Measurements from ENCODE around the gene GPR152.

DNA sequence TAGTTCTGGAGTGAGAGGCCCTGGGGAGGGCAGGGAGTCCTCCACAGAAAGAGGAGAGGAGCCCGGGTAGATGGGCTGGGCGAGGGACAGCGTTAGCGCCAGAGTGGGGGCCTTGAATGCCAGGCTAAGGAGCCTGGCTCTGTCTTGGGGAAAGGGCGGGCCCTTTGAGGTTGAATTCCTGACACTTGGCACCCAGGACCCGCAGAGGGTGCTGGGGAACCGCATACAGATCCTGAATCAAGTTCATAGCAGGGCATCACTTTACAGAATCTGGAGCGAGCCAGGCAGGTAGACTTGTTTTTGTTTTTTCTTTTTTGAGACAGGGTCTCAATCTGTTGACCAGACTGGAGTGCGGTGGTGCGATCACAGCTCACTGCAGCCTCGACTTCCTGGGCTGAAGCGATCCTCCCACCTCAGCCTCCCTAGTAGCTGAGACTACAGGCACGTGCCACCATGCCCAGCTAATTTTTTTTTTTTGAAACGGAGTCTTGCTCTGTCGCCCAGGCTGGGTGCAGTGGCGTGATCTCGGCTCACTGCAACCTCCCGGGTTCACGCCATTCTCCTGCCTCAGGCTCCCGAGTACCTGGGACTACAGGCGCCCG, 31.0 kb downstream of the GPR152 start:
- TF ChIP-seq ELF1 (IDR thresholded peaks at IDR 0.05; ENCODE audit: borderline replicate concordance, low read depth) = no peak
- TF ChIP-seq, protein P1, sequence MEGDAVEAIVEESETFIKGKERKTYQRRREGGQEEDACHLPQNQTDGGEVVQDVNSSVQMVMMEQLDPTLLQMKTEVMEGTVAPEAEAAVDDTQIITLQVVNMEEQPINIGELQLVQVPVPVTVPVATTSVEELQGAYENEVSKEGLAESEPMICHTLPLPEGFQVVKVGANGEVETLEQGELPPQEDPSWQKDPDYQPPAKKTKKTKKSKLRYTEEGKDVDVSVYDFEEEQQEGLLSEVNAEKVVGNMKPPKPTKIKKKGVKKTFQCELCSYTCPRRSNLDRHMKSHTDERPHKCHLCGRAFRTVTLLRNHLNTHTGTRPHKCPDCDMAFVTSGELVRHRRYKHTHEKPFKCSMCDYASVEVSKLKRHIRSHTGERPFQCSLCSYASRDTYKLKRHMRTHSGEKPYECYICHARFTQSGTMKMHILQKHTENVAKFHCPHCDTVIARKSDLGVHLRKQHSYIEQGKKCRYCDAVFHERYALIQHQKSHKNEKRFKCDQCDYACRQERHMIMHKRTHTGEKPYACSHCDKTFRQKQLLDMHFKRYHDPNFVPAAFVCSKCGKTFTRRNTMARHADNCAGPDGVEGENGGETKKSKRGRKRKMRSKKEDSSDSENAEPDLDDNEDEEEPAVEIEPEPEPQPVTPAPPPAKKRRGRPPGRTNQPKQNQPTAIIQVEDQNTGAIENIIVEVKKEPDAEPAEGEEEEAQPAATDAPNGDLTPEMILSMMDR (IDR thresholded peaks at IDR 0.05 in 2 of 3, conservative IDR thresholded peaks at IDR 0.05 in 1 of 3; ENCODE audit: borderline replicate concordance in 1 of 3, insufficient read depth in 1 of 3, low read depth in 2 of 3, low read length in 2 of 3) = no peak
- TF ChIP-seq ZNF274 (IDR thresholded peaks at IDR 0.05; ENCODE audit: low read depth, low read length) = no peak
- peak; percentile 61 for TF ChIP-seq TCF7L2 (IDR thresholded peaks at IDR 0.05; ENCODE audit: borderline replicate concordance, extremely low read depth, insufficient read depth, insufficient read length)

Data from HCT116 (cell line).